Right ventricle myocardium superior (tissue), 1 donor: ENCODE measurements around the gene AKR1D1. TPM values are rescaled to one million over a fixed set of nuclear protein-coding genes. Genes with fewer than 3 reads are reported as not detected.

ENCODE experiments used
- ATAC-seq: fragments of 200-7000 bp; cut with Tn5 transposase; one replicate; pipeline ENCODE4 v1.9.1; 2020; ENCODE audit warnings: mild to moderate bottlenecking; ENCODE audit not compliant: poor library complexity
- DNase-seq: peaks from one replicate; pipeline ENCODE4 v3.0.0-alpha.2; 2020
- intact Hi-C: fragments of 100-400 bp; cut with DNase I; formaldehyde crosslinking; loops from one replicate; pipeline ENCODE4 v1.11.2; 2022
- total RNA-seq: library from RNA; stranded (reverse); fragmentation: NEBNext Ultra II Directional; extraction: Animal tissue kit (Norgen Biotek cat#: 25700); gene quantifications from one replicate; pipeline ENCODE4 v1.2.1, GENCODE V29; 2021
- donor health status: DM: no; HTN: yes; CAD: no; lungs with severe emphysema.

Gene AKR1D1
- total RNA-seq, 1 donor from 2014 or later: not detected

DNA sequence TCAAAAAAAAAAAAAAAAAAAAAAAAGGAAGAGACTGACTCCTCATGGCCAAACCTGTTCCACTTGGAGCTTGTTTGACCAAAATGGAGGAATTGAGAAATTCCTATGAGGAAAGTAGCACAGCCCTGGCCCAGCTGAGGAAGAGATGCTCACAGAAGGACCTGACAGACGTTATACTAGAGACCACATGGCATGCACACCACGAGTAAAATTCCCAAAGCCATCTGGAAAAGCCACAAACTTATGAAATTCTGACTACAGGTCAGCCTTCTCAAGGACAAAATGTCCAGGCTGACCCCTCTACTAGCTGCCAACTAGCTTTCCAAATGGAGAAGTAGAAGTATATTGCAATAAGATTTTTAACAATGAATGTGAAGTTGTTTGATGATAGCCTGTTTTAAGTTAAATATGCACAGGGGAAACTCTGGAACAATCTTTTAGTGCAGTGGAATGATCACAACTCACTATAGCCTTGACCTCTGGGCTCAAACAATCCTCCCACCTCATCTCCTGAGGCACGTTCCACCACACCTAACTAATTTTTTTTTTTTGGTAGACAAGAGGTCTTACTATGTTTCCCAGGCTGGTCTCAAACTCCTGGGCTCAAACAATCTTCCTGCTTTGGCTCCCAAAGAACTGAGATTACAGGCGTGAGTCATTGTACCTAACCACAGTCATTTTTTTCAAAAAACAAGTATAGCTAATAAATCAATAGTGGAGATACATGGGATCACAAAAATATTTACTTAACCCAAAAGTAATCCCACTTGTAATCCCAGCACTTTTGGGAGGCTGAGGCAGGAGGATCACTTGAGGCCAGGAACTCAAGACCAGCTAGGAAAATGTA lies 75.7 kb downstream of the AKR1D1 start:
- intact Hi-C loops: no loop called here
- DNase-seq: no peak
- no peak for ATAC-seq

DNA sequence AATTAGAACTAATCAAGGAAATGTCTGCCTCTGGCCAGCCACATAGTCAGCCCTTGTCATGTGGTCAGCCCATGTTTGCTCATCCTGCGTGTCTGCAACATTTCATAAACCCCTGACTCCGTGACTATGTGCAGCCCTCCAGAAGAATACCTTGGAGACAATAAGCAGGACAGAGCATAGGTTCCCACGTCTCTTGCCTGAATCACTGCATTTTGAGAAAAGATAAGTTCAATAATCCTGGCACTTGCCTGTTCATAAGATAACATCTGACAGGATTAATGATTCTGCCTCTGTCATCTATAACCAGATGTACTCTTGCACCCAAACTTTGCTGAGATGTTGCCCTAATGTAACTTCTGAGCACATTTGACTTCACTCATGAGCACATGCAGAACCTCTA lies 78.4 kb downstream of the AKR1D1 start:
- intact Hi-C loops: no loop called here
- ATAC-seq (no peak), DNase-seq (no peak)

DNA sequence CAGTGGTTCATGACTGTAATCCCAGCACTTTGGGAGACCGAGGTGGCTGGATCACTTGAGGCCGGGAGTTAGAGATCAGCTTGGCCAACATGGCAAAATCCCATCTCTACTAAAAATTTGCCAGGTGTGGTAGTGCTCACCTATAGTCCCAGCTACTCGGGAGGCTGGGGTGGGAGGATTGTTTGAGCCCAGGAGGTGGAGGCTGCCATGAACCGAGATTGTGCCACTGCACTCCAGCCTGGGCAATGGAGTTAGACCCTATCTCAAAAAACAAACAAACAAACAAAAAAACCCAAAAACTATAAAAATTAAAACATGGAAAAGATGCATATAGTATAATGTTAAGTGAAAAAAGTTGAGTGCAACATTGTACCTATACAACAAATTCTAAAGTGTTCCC lies 81.4 kb downstream of the AKR1D1 start:
- DNase-seq: no peak
- ATAC-seq: no peak
- intact Hi-C loops: no loop called here

DNA sequence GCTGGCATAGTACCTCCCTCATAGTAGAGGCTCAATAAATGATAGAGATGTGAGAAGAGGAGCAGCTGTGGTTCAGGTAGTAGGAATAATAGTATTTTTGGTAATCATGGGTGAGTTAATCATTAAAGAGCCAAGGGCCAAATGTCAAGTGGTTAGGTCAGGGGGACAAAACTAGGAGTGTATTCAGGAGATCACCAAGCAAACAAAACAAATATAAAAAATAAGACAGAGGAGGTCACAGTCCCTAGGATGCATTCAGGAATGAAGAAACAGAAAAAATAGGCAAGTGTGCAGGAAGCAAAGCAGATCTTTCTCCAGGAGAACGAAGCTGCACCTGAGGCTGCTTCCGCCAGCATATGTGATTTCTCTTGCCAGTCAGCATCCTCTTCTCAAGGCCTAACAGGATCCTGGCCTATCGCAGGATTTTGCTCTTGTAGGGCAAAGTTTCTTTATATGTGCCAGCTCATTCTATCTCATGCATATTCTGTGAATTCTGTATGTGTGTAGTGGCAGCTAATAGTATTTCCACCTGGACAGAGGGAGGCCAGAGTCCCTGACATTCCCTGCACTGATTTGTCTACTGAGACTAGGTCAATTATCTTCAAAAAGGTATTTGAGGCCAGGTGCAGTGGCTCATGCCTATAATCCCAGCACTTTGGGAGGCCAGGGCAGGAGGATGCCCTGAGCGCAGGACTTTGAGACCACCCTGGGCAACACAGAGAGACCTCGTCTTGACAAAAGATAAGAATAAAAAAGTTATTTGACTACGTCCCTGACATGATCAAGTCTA lies 82.7 kb downstream of the AKR1D1 start:
- ATAC-seq: no peak
- intact Hi-C loops: no loop called here
- no peak for DNase-seq

DNA sequence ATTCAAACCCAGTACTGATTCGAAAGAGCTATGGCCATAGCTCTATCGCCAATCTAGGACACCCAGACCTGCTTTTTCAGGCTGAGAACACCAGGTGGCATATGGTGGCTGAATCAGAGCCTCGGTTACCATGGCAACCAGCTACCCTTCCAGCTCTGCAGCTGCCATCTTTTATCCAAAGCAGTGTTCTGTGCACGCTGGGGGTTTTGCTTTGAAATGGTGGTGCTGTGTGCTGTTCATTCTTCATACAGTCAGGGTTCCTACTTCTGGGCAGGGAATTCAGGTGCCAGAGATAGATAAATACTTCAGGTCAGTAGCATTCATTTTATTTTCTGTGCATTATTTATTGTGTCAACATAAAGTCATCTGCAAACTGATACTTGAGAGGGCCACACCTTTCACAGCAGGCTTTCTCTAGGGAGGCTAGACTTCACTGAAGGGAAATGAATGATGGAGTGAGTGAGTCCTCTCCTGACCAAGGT lies 85.4 kb downstream of the AKR1D1 start:
- intact Hi-C loops: loop anchor here (5.0 kb wide), 1 partner anchor 576 kb away; no protein-coding TSS in a partner anchor
- ATAC-seq (peak; percentile 84), DNase-seq (peak; percentile 63)

DNA sequence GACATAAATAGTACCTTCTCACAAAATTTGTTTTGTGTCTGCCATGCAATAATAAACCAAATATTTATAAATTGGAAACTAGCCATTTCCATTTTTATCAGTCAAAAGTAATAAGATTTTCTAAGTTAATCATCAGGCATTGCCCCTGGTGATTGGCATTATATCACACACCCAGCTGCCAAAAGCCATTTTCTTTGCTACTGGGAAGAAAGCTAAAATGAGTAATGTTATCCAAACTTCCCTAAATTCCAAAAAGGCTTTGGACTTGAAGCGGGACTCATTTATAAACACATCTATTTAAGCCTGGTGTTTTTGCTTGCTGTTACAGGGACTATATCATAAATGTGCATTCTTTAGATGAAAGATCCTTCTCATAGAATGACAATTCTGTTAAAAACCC lies 86.0 kb downstream of the AKR1D1 start:
- ATAC-seq: no peak
- DNase-seq: no peak
- intact Hi-C loops: loop anchor here (5.0 kb wide), 1 partner anchor 575 kb away; no protein-coding TSS in a partner anchor

DNA sequence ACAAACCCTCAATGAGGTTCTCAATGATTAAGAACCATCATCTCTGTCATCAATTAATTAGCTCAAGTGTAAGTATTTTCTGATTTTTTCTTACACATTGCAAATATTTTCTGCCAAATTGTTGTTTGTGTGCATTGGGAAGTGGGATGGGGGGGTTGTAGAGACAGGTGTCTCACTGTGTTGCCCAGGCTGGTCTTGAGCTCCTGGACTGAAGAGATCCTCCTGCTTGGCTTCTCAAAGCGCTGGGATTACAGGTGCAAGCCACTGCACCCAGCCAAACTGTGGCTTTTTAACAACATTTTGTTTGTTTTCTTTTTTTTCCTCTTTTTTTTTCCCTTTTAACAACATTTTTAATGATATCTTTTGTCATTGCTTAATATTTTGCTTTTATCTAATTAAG lies 87.5 kb downstream of the AKR1D1 start:
- no peak for ATAC-seq
- intact Hi-C loops: loop anchor here (5.0 kb wide), 1 partner anchor 574 kb away; no protein-coding TSS in a partner anchor
- no peak for DNase-seq

DNA sequence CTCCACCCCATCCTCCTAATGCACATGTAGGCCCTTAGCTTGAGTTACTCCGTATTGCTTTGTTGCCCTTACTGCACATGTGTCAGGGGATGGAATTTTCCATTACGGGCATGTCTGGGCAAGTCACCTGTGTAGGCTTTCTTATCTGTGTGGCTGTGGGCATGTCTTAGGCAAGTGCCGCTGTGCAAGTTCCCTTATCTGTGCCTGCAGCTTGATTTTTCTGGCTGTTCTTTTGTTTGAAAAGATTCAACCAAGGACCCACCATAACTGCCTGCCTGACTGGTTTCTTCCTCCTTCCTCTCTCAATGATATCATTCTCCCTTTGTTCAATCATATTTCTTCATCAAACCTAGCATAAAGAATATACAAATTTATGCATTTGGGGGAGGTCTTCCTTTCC lies 88.5 kb downstream of the AKR1D1 start:
- DNase-seq: no peak
- ATAC-seq: no peak
- intact Hi-C loops: loop anchor here (5.0 kb wide), 1 partner anchor 572 kb away; no protein-coding TSS in a partner anchor

DNA sequence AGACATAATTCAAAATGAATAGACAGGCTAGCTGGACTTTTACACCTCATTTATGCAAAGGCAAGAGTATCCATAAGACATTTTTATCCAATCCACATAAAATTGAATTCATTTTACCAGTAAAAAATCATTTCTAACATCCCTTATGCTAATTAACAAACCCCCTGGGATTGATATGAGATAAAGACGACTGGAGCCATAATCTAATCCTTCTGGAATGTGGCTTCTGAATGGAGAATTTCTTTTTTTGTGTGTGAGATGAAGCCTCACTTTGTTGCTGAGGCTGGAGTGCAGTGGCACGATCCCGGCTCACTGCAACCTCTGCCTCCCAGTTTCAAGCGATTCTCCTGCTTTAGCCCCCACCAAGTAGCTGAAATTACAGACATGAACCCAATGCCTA lies 90.4 kb downstream of the AKR1D1 start:
- ATAC-seq: no peak
- intact Hi-C loops: no loop called here
- DNase-seq: no peak

DNA sequence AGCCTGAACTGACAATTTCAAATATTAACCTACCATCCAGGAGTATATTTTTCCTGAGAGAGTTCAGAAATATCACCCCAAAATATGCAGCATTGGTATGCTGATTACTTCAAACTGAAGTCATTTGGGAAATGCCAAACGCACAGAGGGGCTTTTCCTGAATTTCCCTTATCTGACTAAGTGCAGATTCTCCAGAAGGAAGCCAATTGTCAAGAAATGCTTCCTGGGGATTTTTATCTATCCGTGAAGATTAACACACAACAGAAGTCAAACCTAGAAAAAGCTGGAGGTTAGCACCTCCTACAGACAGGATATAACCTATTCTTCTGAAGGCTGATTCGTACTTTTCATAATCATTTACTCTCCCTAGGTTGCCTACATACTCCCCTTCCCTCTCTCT lies 91.0 kb downstream of the AKR1D1 start:
- DNase-seq: no peak
- ATAC-seq: no peak
- intact Hi-C loops: no loop called here

DNA sequence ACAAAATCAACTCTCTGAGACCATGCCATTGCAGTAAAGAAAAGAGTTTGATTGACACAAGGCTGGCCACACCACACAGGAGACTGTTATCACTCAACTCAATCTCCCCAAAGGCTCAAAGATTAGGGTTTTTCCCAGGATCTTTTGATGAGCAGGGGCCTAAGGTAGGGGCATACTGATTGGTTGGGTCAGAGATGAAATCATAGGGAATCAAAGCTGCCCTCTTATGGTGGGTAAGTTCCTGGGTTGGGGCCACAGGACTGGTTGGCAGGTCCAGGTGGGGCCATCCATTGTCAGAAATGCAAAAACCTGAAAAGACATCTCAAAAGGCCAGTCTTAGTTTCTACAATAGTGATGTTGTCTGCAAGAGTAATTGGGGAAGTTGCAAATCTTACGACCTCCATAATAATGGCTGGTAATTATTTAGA lies 91.6 kb downstream of the AKR1D1 start:
- intact Hi-C loops: no loop called here
- DNase-seq (no peak), ATAC-seq (no peak)

Other genes with a start within 250 kb of the AKR1D1 start
- gene DGKI, start 229.5 kb upstream of the AKR1D1 start, total RNA-seq: 1.4 TPM
- gene CREB3L2, start 74.4 kb upstream of the AKR1D1 start, total RNA-seq: 18.1 TPM